Transverse colon (tissue), 4 donors: ENCODE measurements around the gene PROSER1.

ENCODE experiments used
- CTCF ChIP-seq, 5 experiments: fragments of 200-600 bp in 3 of 5; fragments of 450-650 bp in 2 of 5; sonication (generic) in 3 of 5; IDR thresholded peaks; 1 replicate in 2 of 5; 2 replicates in 3 of 5; pipeline ENCODE4 v1.5.1; 2016 to 2017; ENCODE audit warnings: antibody characterized with exemption in 5 of 5, inconsistent platforms in 3 of 5, mild to moderate bottlenecking in 2 of 5, moderate library complexity in 1 of 5
- EP300 ChIP-seq: sonication (generic); formaldehyde crosslinking; IDR thresholded peaks from one replicate; pipeline ENCODE4 v1.6.1; 2017; ENCODE audit warnings: antibody characterized with exemption, low read depth
- POLR2A ChIP-seq: fragments of 450-650 bp; IDR thresholded peaks from one replicate; pipeline ENCODE4 v1.6.1; 2016; ENCODE audit warnings: antibody characterized with exemption, mild to moderate bottlenecking, moderate library complexity
- POLR2AphosphoS5 ChIP-seq, 3 donors: sonication (generic); formaldehyde crosslinking; IDR thresholded peaks; one replicate each; pipeline ENCODE4 v1.6.1; 2016; ENCODE audit warnings: antibody characterized with exemption in 3 of 3

DNA sequence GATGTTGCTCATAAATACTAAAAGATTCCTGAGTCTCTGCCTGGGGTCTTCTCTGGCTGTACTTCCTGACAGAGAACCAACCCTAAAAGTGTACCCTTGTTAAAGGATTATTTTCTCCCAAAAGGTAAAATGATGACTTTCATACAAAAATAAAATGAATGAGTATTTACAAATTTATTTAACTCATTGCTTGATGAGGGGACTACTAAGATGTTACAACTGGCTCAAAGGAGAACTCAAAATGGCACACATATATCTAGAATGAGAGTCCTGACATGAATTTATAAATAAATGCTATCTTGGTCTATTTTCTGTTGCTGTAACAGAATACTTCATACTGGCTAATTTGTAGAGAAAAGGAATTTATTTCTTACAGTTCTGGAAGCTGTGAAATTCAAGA is 77.7 kb downstream of the PROSER1 start:
- TF ChIP-seq CTCF (IDR thresholded peaks at IDR 0.05) (no peak), EP300 (no peak), POLR2A (no peak), POLR2AphosphoS5 (IDR thresholded peaks at IDR 0.05) (no peak)
